ENCODE data around the gene PRDM4. TPM values are rescaled to one million over a fixed set of nuclear protein-coding genes. Genes with fewer than 3 reads are reported as not detected.

PRDM4 gene
- total and polyA plus RNA-seq, 4 donors = 2.3 to 7.5 (median 5.6) TPM

DNA sequence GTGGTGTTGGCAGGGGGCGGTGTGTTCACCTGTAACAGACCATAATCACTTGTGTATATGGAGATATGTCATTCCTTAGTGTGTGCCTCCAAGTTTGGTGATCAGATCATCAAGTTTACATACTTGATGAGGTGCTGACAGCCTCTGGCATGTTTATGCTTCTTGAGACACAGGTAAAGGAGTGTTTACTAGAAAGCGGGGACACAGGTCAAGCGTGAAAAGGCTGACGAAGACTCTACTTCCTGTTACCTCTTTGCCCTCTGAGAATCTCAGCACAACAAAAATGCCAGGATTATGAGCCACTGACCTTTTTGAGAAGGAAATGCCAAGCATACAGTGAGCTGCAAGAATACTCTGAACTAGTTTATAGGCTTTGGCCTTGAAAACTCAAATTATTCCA is 29.6 kb downstream of the PRDM4 start:
- Histone ChIP-seq H3K4me1 (ENCODE audit: control insufficient read depth in 4 of 4, insufficient read depth in 4 of 4, low read length in 3 of 4) (no peaks in the 10 kb centered on the region), H3K9me3 (ENCODE audit: control insufficient read depth in 4 of 4, low read length in 3 of 4) (no peaks in the 10 kb centered on the region), H3K36me3 (ENCODE audit: control insufficient read depth in 4 of 4, insufficient read depth in 3 of 4, low read depth in 1 of 4, low read length in 3 of 4) (peaks cover 7 to 32% (median 20%) of the 10 kb centered on the region in 4 donors), H3K4me3 (ENCODE audit: low read depth in 1 of 3, low read length in 3 of 3) (no peak overlapping the region), H3K27ac (ENCODE audit: low read depth in 1 of 2, low read length in 2 of 2) (no peak overlapping the region), H3K9ac (ENCODE audit: low read depth in 1 of 2, low read length in 2 of 2) (no peak overlapping the region), H3K27me3 (ENCODE audit: control insufficient read depth in 4 of 4, insufficient read depth in 4 of 4, low read length in 3 of 4) (no peaks in the 10 kb centered on the region)
- 77% methylated on average over 4 of the region's 4 CpGs for WGBS
- no peak for DNase-seq (ENCODE audit: low spot score)
- TF ChIP-seq REST (IDR thresholded peaks at IDR 0.05) = no peak
- no peak for TF ChIP-seq YY1 (IDR thresholded peaks at IDR 0.05)
- TF ChIP-seq, protein P1, sequence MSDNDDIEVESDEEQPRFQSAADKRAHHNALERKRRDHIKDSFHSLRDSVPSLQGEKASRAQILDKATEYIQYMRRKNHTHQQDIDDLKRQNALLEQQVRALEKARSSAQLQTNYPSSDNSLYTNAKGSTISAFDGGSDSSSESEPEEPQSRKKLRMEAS (IDR thresholded peaks at IDR 0.05) = no peak
- no peak for TF ChIP-seq JUND (IDR thresholded peaks at IDR 0.05)
- no peak for TF ChIP-seq HNF4G (IDR thresholded peaks at IDR 0.05)

GRCh38 chr12:107730618-107731341 is 30.2 kb downstream of the PRDM4 start:
- 74% methylated on average over 4 of the region's 4 CpGs for WGBS
- Histone ChIP-seq H3K27ac (ENCODE audit: low read depth in 1 of 2, low read length in 2 of 2) (no peak overlapping the region), H3K9me3 (ENCODE audit: control insufficient read depth in 4 of 4, low read length in 3 of 4) (no peaks in the 10 kb centered on the region), H3K4me3 (ENCODE audit: low read depth in 1 of 3, low read length in 3 of 3) (no peak overlapping the region), H3K4me1 (ENCODE audit: control insufficient read depth in 4 of 4, insufficient read depth in 4 of 4, low read length in 3 of 4) (no peaks in the 10 kb centered on the region), H3K27me3 (ENCODE audit: control insufficient read depth in 4 of 4, insufficient read depth in 4 of 4, low read length in 3 of 4) (no peaks in the 10 kb centered on the region), H3K9ac (ENCODE audit: low read depth in 1 of 2, low read length in 2 of 2) (no peak overlapping the region), H3K36me3 (ENCODE audit: control insufficient read depth in 4 of 4, insufficient read depth in 3 of 4, low read depth in 1 of 4, low read length in 3 of 4) (peaks cover 5 to 26% (median 16%) of the 10 kb centered on the region in 4 donors)
- no peak for TF ChIP-seq FOXA2 (IDR thresholded peaks at IDR 0.05)
- TF ChIP-seq, protein P2, sequence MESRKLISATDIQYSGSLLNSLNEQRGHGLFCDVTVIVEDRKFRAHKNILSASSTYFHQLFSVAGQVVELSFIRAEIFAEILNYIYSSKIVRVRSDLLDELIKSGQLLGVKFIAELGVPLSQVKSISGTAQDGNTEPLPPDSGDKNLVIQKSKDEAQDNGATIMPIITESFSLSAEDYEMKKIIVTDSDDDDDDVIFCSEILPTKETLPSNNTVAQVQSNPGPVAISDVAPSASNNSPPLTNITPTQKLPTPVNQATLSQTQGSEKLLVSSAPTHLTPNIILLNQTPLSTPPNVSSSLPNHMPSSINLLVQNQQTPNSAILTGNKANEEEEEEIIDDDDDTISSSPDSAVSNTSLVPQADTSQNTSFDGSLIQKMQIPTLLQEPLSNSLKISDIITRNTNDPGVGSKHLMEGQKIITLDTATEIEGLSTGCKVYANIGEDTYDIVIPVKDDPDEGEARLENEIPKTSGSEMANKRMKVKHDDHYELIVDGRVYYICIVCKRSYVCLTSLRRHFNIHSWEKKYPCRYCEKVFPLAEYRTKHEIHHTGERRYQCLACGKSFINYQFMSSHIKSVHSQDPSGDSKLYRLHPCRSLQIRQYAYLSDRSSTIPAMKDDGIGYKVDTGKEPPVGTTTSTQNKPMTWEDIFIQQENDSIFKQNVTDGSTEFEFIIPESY (IDR thresholded peaks at IDR 0.05) = no peak
- no peak for TF ChIP-seq YY1 (IDR thresholded peaks at IDR 0.05)
- TF ChIP-seq FOXA1 (IDR thresholded peaks at IDR 0.05) = no peak
- no peak for TF ChIP-seq ATF3 (IDR thresholded peaks at IDR 0.05)
- no peak for TF ChIP-seq RXRA (IDR thresholded peaks at IDR 0.05)
- no peak for TF ChIP-seq RAD21 (IDR thresholded peaks at IDR 0.05)
- no peak for TF ChIP-seq HNF4A (conservative IDR thresholded peaks at IDR 0.05)
- TF ChIP-seq NR2F2 (IDR thresholded peaks at IDR 0.05) = no peak
- TF ChIP-seq HNF4G (IDR thresholded peaks at IDR 0.05) = no peak
- TF ChIP-seq EGR1 (IDR thresholded peaks at IDR 0.05; ENCODE audit: low read depth in 2 of 2) = no peak
- TF ChIP-seq REST (IDR thresholded peaks at IDR 0.05) = no peak
- TF ChIP-seq, protein P1 (IDR thresholded peaks at IDR 0.05) = no peak
- TF ChIP-seq GABPA (IDR thresholded peaks at IDR 0.05 in 1 of 2, conservative IDR thresholded peaks at IDR 0.05 in 1 of 2) = no peak
- no peak for TF ChIP-seq SP1 (IDR thresholded peaks at IDR 0.05)
- TF ChIP-seq TAF1 (conservative IDR thresholded peaks at IDR 0.05) = no peak
- TF ChIP-seq, protein P3, sequence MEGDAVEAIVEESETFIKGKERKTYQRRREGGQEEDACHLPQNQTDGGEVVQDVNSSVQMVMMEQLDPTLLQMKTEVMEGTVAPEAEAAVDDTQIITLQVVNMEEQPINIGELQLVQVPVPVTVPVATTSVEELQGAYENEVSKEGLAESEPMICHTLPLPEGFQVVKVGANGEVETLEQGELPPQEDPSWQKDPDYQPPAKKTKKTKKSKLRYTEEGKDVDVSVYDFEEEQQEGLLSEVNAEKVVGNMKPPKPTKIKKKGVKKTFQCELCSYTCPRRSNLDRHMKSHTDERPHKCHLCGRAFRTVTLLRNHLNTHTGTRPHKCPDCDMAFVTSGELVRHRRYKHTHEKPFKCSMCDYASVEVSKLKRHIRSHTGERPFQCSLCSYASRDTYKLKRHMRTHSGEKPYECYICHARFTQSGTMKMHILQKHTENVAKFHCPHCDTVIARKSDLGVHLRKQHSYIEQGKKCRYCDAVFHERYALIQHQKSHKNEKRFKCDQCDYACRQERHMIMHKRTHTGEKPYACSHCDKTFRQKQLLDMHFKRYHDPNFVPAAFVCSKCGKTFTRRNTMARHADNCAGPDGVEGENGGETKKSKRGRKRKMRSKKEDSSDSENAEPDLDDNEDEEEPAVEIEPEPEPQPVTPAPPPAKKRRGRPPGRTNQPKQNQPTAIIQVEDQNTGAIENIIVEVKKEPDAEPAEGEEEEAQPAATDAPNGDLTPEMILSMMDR (IDR thresholded peaks at IDR 0.05; ENCODE audit: low read depth, low read length, missing input control) = no peak
- TF ChIP-seq JUND (IDR thresholded peaks at IDR 0.05) = no peak
- DNase-seq (ENCODE audit: low spot score) = no peak

Measured in liver (tissue), 9 donors.